Activated T-helper 1 cell treated with anti-CD3 and anti-CD28 coated beads, Interleukin-2, amount 50 U/mL, for 16 hours (primary cell): ENCODE results near the gene HOXA7.
A peak's percentile ranks its signal among the peaks of the same experiment; 100 is the strongest.

ENCODE experiments used
- DNase-seq, 2 donors: peaks; one replicate each; pipeline ENCODE4 v3.0.0-alpha.2; 2020; ENCODE audit warnings: low read depth in 1 of 2, low spot score in 1 of 2

HOXA7 gene

GRCh38 chr7:27138472-27138871, 18.0 kb downstream of the HOXA7 start:
- no peak for DNase-seq

- DNase-seq: no peak
Observed at GRCh38 chr7:27137640-27138315, 18.7 kb downstream of the HOXA7 start.

GRCh38 chr7:27134392-27134791, 22.1 kb downstream of the HOXA7 start:
- no peak for DNase-seq

GRCh38 chr7:27133409-27134231, 22.9 kb downstream of the HOXA7 start:
- DNase-seq: no peak

GRCh38 chr7:27132978-27133377, 23.5 kb downstream of the HOXA7 start:
- DNase-seq: no peak

- no peak for DNase-seq
Observed at GRCh38 chr7:27132214-27132613, 24.3 kb downstream of the HOXA7 start.

GRCh38 chr7:27131390-27131819, 25.1 kb downstream of the HOXA7 start:
- DNase-seq: no peak

- peak; percentile 50 to 57 for DNase-seq
Observed at GRCh38 chr7:27130540-27131389, 25.7 kb downstream of the HOXA7 start, which contains the start of gene HOXA4. Gene HOXA4 (minus strand): TSS chr7:27130757. CDS start chr7:27130733, 24 bp downstream.

- DNase-seq: no peak
Observed at GRCh38 chr7:27129729-27130539, 26.5 kb downstream of the HOXA7 start.

GRCh38 chr7:27128776-27129728, 27.4 kb downstream of the HOXA7 start:
- DNase-seq: no peak

GRCh38 chr7:27128034-27128433, 28.4 kb downstream of the HOXA7 start:
- DNase-seq: no peak

- DNase-seq: no peak
Observed at GRCh38 chr7:27126596-27127327, 29.7 kb downstream of the HOXA7 start.

- DNase-seq: no peak
Observed at GRCh38 chr7:27125986-27126394, 30.5 kb downstream of the HOXA7 start.

GRCh38 chr7:27124902-27125689, 31.4 kb downstream of the HOXA7 start:
- no peak for DNase-seq

- DNase-seq: no peak
Observed at GRCh38 chr7:27124096-27124901, 32.2 kb downstream of the HOXA7 start.

- no peak for DNase-seq
Observed at GRCh38 chr7:27123477-27124053, 32.9 kb downstream of the HOXA7 start.

GRCh38 chr7:27123007-27123476, 33.4 kb downstream of the HOXA7 start:
- no peak for DNase-seq
